Keratinocyte (primary cell): ENCODE data around the gene CENPO. TPM values are rescaled to one million over a fixed set of nuclear protein-coding genes. Genes with fewer than 3 reads are reported as not detected.

ENCODE experiments used
- DNase-seq: peaks from one replicate; pipeline ENCODE4 v3.0.0-alpha.2; 2011; ENCODE audit warnings: low read depth, missing footprints, low spot score
- FAIRE-seq: peaks from 2 replicates; lab custom pipeline; 2011; peaks lifted over from hg19 to GRCh38; lab: Jason Lieb, UNC
- H2AFZ ChIP-seq: 2 replicates; pipeline ENCODE4 v1.6.0; 2012; ENCODE audit warnings: low read length, control low read depth, inconsistent platforms; ENCODE audit not compliant: control insufficient read depth
- H3K27ac ChIP-seq: 2 replicates; pipeline ENCODE4 v1.5.1; 2011; ENCODE audit warnings: low read length; ENCODE audit not compliant: control insufficient read depth, insufficient read depth
- H3K27me3 ChIP-seq: 3 replicates; pipeline ENCODE4 v1.6.0; 2011; ENCODE audit warnings: low read length; ENCODE audit not compliant: control insufficient read depth, insufficient read depth; ENCODE audit errors: extremely low read depth
- H3K36me3 ChIP-seq, 2 experiments: 2 replicates in 1 of 2; 3 replicates in 1 of 2; pipeline ENCODE4 v1.5.1; 2011; ENCODE audit warnings: low read length in 2 of 2, mild to moderate bottlenecking in 1 of 2; ENCODE audit not compliant: control insufficient read depth in 2 of 2, insufficient read depth in 2 of 2; ENCODE audit errors: extremely low read depth in 1 of 2
- H3K4me1 ChIP-seq: 3 replicates; pipeline ENCODE4 v1.5.1; 2011; ENCODE audit warnings: low read length; ENCODE audit not compliant: control insufficient read depth, insufficient read depth; ENCODE audit errors: extremely low read depth
- H3K4me2 ChIP-seq: 3 replicates; pipeline ENCODE4 v1.6.0; 2011; ENCODE audit warnings: low read depth, low read length; ENCODE audit not compliant: control insufficient read depth, insufficient read depth; ENCODE audit errors: extremely low read depth
- H3K4me3 ChIP-seq, 3 experiments: fragments of 200-600 bp in 1 of 3; sonication (generic) in 1 of 3; 2 replicates in 2 of 3; 3 replicates in 1 of 3; pipeline ENCODE4 v1.5.1; 2011 to 2016; ENCODE audit warnings: low read length in 3 of 3, mild to moderate bottlenecking in 3 of 3, control low read depth in 2 of 3, inconsistent platforms in 1 of 3, low read depth in 1 of 3, mixed read lengths in 1 of 3, mixed run types in 1 of 3, moderate library complexity in 1 of 3; ENCODE audit not compliant: control insufficient read depth in 2 of 3, insufficient read depth in 2 of 3; ENCODE audit errors: extremely low read depth in 1 of 3
- H3K79me2 ChIP-seq: 2 replicates; pipeline ENCODE4 v1.6.0; 2012; ENCODE audit warnings: low read length; ENCODE audit not compliant: control insufficient read depth, insufficient read depth
- H3K9ac ChIP-seq: 3 replicates; pipeline ENCODE4 v1.6.0; 2011; ENCODE audit warnings: low read length; ENCODE audit not compliant: control insufficient read depth, insufficient read depth; ENCODE audit errors: extremely low read depth
- H3K9me1 ChIP-seq: 3 replicates; pipeline ENCODE4 v1.6.0; 2011; ENCODE audit warnings: low read length; ENCODE audit not compliant: control insufficient read depth, insufficient read depth; ENCODE audit errors: extremely low read depth
- H3K9me3 ChIP-seq: 2 replicates; pipeline ENCODE4 v1.5.1; 2012; ENCODE audit warnings: low read depth, low read length; ENCODE audit not compliant: control insufficient read depth
- H4K20me1 ChIP-seq: 3 replicates; pipeline ENCODE4 v1.6.0; 2011; ENCODE audit warnings: low read length; ENCODE audit not compliant: control insufficient read depth, insufficient read depth; ENCODE audit errors: extremely low read depth
- CTCF ChIP-seq, 3 experiments: IDR thresholded peaks in 1 of 3; conservative IDR thresholded peaks in 1 of 3; optimal IDR thresholded peaks in 1 of 3; 2 replicates in 2 of 3; 3 replicates in 1 of 3; pipeline versions ENCODE3 to v1.5.1; 2011; ENCODE audit warnings: low read length in 3 of 3, mild to moderate bottlenecking in 3 of 3, moderate library complexity in 2 of 3, control low read depth in 1 of 3, inconsistent platforms in 1 of 3; ENCODE audit not compliant: insufficient read depth in 2 of 3; ENCODE audit errors: extremely low read depth in 1 of 3
- EZH2 ChIP-seq: IDR thresholded peaks from one replicate; pipeline ENCODE4 v1.6.1; 2012; ENCODE audit warnings: inconsistent platforms, mild to moderate bottlenecking, low read length, moderate library complexity
- dilution Hi-C: fragments of 300-500 bp; cut with MboI; formaldehyde crosslinking; loops from one replicate; pipeline ENCODE4 v1.7.0; 2020; ENCODE audit warnings: low sequenced_read_pairs; ENCODE audit not compliant: extremely low pct_ligation_motif_present
- polyA plus RNA-seq, 5 experiments: library from polyadenylated mRNA; depleted of rRNA in 3 of 5; stranded (reverse) in 3 of 5; stranded (forward) in 1 of 5; unstranded in 1 of 5; fragments of >200 nt; gene quantifications; 1 replicate in 1 of 5; 2 replicates in 3 of 5; 3 replicates in 1 of 5; pipeline versions ENCODE4 v1.2.1 to v1.2.3, GENCODE V29; 2011 to 2012; ENCODE audit warnings: missing spikeins in 2 of 5, low read depth in 1 of 5, low replicate concordance in 1 of 5

The CENPO gene
- polyA plus RNA-seq, 1 donor (not counting 4 experiments of a cell fraction or from before 2014, with no cell fraction given) = 12.1 TPM

- DNase-seq = no peak
- Histone ChIP-seq H3K4me1 (peaks cover 11% of the 10 kb centered on the region), H3K36me3 (peaks cover 0 to 1% of the 10 kb centered on the region in 2 experiments), H2AFZ (no peak overlapping the region), H3K9me3 (no peaks in the 10 kb centered on the region), H3K79me2 (no peaks in the 10 kb centered on the region), H3K27ac (no peak overlapping the region), H3K4me3 (no peak overlapping the region), H3K4me2 (no peak overlapping the region), H3K9ac (no peak overlapping the region), H4K20me1 (no peaks in the 10 kb centered on the region), H3K9me1 (no peaks in the 10 kb centered on the region), H3K27me3 (no peaks in the 10 kb centered on the region)
- dilution Hi-C loops = no loop called here
- no peak for FAIRE-seq
- TF ChIP-seq EZH2 = no peak
- no peak for TF ChIP-seq CTCF (optimal IDR thresholded peaks at IDR 0.05 in 1 of 3, IDR thresholded peaks at IDR 0.05 in 1 of 3, conservative IDR thresholded peaks at IDR 0.05 in 1 of 3; ENCODE audit: extremely low read depth in 1 of 3, insufficient read depth in 2 of 3, low read length in 3 of 3)
Observed at GRCh38 chr2:24787532-24787931, 5.7 kb upstream of the CENPO start.

GRCh38 chr2:24788816-24789215 lies 4.4 kb upstream of the CENPO start:
- H3K9ac ChIP-seq = no peak overlapping the region
- H3K79me2 ChIP-seq = peaks cover 4% of the 10 kb centered on the region
- no peaks in the 10 kb centered on the region for H4K20me1 ChIP-seq
- peaks cover 11% of the 10 kb centered on the region for H3K4me1 ChIP-seq
- H3K36me3 ChIP-seq = peaks cover 0 to 1% of the 10 kb centered on the region in 2 experiments
- H3K27ac ChIP-seq = no peak overlapping the region
- H3K9me1 ChIP-seq = no peaks in the 10 kb centered on the region
- no peak overlapping the region for H3K4me3 ChIP-seq
- DNase-seq (no peak), FAIRE-seq (no peak)
- dilution Hi-C loops = no loop called here
- no peak overlapping the region for H2AFZ ChIP-seq
- no peaks in the 10 kb centered on the region for H3K27me3 ChIP-seq
- H3K9me3 ChIP-seq = no peaks in the 10 kb centered on the region
- TF ChIP-seq EZH2 (no peak), CTCF (optimal IDR thresholded peaks at IDR 0.05 in 1 of 3, IDR thresholded peaks at IDR 0.05 in 1 of 3, conservative IDR thresholded peaks at IDR 0.05 in 1 of 3; ENCODE audit: extremely low read depth in 1 of 3, insufficient read depth in 2 of 3, low read length in 3 of 3) (no peak)
- no peak overlapping the region for H3K4me2 ChIP-seq
